ENCODE measurements around the gene XPNPEP2.

- TF ChIP-seq EZH2 (IDR thresholded peaks at IDR 0.05; ENCODE audit: low read depth), result no peak
- TF ChIP-seq CTCF (conservative IDR thresholded peaks at IDR 0.05), result no peak
Observed at GRCh38 chrX:129690435-129690834, 48.3 kb upstream of the XPNPEP2 start.
